Left ventricle myocardium inferior (tissue), 1 donor: Measurements from ENCODE around the gene USE1. TPM values are rescaled to one million over a fixed set of nuclear protein-coding genes. Genes with fewer than 3 reads are reported as not detected.

Experiments used
- DNase-seq: peaks from one replicate; pipeline ENCODE4 v3.0.0-alpha.2; 2020
- H3K27ac ChIP-seq: fragments of 200-600 bp; replicated peaks from 2 replicates; pipeline ENCODE4 v1.8.0; 2021
- H3K27me3 ChIP-seq: fragments of 200-600 bp; 2 replicates; pipeline ENCODE4 v1.8.0; 2021; ENCODE audit warnings: low read depth
- H3K36me3 ChIP-seq: fragments of 200-600 bp; 2 replicates; pipeline ENCODE4 v1.8.0; 2021
- H3K4me1 ChIP-seq: fragments of 200-600 bp; 2 replicates; pipeline ENCODE4 v1.8.0; 2021
- H3K4me3 ChIP-seq: fragments of 200-600 bp; 2 replicates; pipeline ENCODE4 v1.8.0; 2021; ENCODE audit warnings: mild to moderate bottlenecking, moderate library complexity
- H3K9me3 ChIP-seq: fragments of 200-600 bp; replicated peaks from 2 replicates; pipeline ENCODE4 v1.8.0; 2021
- intact Hi-C: fragments of 100-400 bp; cut with micrococcal nuclease; formaldehyde crosslinking; loops from one replicate; pipeline ENCODE4 v1.11.0; 2022
- total RNA-seq: library from RNA; stranded (reverse); fragmentation: NEBNext Ultra II Directional; extraction: Animal tissue kit (Norgen Biotek cat#: 25700); gene quantifications from one replicate; pipeline ENCODE4 v1.2.1, GENCODE V29; 2021
- TF ChIP-seq, protein P1 (sequence below): fragments of 200-600 bp; IDR thresholded peaks from 2 replicates; pipeline ENCODE4 v1.8.0; 2021; ENCODE audit warnings: antibody characterized with exemption, mild to moderate bottlenecking, borderline replicate concordance
- donor health status: DM: no; HTN: yes; CAD: no; lungs with severe emphysema.

Gene USE1
- total RNA-seq, 1 donor from 2014 or later = 27.5 TPM

DNA sequence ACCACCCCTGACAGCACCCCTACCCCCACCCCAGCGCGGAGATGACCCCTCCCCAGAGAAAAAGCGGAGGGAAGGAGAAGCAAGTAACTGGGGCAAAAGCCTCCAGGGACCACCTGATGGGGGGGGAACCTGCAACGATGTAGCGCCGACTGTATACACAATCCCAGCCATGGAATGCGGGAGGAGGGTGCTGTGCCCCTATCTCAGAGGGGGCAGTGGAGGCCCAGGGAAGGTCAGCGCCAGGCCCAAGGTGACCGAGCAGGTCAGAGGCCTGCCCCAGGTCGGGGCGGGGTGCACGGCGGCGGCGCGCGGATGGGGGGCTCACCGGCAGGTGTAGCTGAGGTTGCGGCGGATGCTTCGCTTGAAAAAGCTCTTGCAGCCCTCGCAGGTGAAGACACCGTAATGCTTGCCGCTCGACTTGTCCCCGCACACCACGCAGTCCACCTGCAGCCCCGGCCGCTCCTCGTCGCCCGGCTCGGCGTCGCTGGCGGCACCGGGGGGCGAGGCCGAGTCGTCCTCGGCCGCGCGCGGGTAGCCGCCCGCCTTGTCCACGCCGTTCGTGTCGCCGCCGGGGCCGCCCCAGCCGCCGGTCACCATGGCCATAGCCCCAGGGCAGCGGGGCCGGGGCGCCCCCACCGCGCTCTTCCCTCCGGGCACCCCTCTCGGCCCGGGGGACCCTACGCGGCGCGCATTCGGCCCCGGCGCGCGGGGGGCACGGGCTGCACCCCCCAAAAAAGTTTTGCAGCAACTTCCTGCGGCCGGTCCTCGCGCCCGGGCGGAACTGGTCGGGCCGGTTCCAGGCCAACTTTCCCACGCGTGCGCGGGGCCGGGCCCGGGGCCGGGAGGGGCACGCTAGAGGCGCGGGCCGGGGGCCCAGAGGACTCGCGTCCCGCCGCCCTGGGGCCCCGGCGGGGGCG, 29.7 kb downstream of the USE1 start:
- Histone ChIP-seq H3K4me3 (peak overlapping the region; percentile 91), H3K27me3 (no peaks in the 10 kb centered on the region), H3K4me1 (peaks cover 55% of the 10 kb centered on the region), H3K36me3 (peaks cover 11% of the 10 kb centered on the region), H3K27ac (peak overlapping the region; percentile 93), H3K9me3 (no peaks in the 10 kb centered on the region)
- peak; percentile 51 for DNase-seq
- TF ChIP-seq, protein P1, sequence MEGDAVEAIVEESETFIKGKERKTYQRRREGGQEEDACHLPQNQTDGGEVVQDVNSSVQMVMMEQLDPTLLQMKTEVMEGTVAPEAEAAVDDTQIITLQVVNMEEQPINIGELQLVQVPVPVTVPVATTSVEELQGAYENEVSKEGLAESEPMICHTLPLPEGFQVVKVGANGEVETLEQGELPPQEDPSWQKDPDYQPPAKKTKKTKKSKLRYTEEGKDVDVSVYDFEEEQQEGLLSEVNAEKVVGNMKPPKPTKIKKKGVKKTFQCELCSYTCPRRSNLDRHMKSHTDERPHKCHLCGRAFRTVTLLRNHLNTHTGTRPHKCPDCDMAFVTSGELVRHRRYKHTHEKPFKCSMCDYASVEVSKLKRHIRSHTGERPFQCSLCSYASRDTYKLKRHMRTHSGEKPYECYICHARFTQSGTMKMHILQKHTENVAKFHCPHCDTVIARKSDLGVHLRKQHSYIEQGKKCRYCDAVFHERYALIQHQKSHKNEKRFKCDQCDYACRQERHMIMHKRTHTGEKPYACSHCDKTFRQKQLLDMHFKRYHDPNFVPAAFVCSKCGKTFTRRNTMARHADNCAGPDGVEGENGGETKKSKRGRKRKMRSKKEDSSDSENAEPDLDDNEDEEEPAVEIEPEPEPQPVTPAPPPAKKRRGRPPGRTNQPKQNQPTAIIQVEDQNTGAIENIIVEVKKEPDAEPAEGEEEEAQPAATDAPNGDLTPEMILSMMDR = no peak
- intact Hi-C loops = no loop called here

DNA sequence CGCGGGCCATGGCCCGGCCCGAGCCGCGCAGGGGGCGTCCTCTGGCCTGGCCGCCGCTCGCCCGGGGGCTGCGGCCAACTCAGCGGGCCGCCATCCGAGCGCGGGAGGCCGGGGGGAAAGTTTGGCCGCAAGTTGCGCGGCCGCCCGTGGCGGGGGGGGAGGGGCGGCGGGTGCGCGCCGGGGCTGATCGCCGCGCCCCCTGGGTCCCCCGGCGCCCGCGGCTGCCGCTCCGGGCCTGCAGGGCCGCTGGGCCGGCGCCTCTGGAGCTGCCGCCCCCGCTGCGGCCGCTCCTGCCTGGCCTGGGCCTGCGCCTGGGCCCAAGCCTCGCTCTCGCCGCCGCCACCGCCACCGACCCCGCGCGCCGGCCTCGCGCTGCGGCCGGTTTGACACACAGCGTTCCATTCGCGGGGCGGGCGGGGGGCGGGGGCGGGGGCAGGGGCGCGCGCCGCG, 30.4 kb downstream of the USE1 start, which contains the start of gene NR2F6:
Gene NR2F6 (minus strand): TSS at position 385 of the 450 bp plus-strand sequence. CDS start 699 bp downstream, outside the sequence.
- Histone ChIP-seq H3K27me3 (no peaks in the 10 kb centered on the region), H3K27ac (peak within 1 kb of the TSS; percentile 93), H3K36me3 (peaks cover 5% of the 10 kb centered on the region), H3K4me1 (peaks cover 53% of the 10 kb centered on the region), H3K9me3 (no peaks in the 10 kb centered on the region), H3K4me3 (peak within 1 kb of the TSS; percentile 91)
- no peak for DNase-seq
- TF ChIP-seq, protein P1 = no peak
- intact Hi-C loops = no loop called here

DNA sequence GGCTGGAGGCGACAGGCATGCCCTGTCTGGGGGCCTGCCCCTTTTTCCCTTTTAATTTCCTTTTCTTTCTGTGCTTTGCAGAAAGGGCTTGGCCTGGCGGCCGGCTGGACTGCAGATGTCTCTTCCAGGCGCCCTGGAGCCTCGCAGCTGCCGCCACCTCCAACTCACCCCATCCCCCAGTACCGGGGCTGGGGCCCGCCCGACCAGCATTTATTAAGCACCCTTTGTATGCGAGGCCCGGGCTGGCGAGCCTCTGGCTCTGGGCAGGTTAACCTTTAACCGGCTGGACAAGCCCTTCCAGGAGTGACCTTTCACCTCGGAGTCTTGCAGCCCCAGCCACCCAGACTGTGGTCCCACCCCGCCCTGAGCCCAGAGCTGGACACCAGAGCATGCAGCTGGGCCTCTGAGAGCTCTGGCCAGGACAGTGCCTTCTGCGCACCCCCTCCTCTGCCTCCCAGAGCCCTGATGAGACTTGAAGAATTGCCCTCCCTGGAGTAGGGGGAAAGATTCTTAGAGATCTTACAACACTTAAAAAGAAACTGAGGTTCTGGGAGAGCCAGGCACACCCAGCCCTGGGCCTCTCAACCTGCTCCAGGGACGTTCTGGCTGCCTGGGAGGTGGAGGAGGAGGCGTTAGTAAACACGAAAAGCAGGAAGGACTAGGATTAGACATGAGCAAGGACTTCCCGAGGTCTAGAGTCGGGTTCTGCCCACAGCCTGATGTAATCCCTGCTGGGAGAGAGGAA, 31.7 kb downstream of the USE1 start:
- Histone ChIP-seq H3K4me3 (peak overlapping the region; percentile 91), H3K27me3 (no peaks in the 10 kb centered on the region), H3K36me3 (no peaks in the 10 kb centered on the region), H3K9me3 (no peaks in the 10 kb centered on the region), H3K4me1 (peaks cover 44% of the 10 kb centered on the region), H3K27ac (peak overlapping the region; percentile 93)
- peak; percentile 49 for DNase-seq
- intact Hi-C loops = no loop called here
- TF ChIP-seq, protein P1 = no peak

DNA sequence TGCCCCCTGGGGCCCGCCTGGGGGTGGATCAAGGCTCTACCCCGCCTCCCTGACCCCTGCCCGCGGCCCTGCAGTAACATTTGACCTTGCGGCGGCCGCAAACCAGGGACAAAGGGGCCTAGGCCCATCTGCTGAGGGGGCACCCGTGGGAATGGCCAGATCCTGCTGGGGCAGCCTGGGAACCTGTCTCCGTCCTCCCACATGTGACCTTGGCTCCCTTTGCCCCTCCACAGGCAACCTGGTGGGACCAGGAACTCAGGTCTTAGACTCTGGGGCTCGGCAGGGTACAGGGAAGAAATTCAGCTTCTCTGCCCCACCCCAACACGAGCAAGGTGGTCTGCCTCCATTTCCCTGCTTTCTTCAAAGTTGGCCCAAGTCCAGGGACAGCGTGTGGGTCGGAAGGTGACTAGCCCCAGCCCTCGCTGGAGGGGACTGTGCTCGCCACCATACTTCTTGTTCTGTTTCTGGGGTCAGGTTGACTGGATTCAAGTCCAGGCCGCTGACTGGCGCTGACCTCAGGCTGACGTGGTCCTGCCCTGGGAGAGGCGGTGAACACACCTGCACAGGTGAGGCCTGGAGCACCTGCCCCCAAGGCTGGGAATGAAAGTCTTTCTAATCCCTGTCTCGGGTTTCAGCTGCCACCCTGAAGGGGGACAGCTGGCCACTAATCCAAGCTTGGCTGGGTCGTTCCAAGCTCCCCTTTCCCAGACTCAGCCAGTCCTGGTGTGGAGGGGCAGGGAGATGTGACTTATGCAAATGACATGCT, 33.0 kb downstream of the USE1 start:
- H3K4me3 ChIP-seq = no peak overlapping the region
- DNase-seq = no peak
- no peaks in the 10 kb centered on the region for H3K9me3 ChIP-seq
- intact Hi-C loops = no loop called here
- peaks cover 31% of the 10 kb centered on the region for H3K4me1 ChIP-seq
- H3K27me3 ChIP-seq = no peaks in the 10 kb centered on the region
- peaks cover 6% of the 10 kb centered on the region for H3K36me3 ChIP-seq
- no peak overlapping the region for H3K27ac ChIP-seq
- TF ChIP-seq, protein P1 = no peak

DNA sequence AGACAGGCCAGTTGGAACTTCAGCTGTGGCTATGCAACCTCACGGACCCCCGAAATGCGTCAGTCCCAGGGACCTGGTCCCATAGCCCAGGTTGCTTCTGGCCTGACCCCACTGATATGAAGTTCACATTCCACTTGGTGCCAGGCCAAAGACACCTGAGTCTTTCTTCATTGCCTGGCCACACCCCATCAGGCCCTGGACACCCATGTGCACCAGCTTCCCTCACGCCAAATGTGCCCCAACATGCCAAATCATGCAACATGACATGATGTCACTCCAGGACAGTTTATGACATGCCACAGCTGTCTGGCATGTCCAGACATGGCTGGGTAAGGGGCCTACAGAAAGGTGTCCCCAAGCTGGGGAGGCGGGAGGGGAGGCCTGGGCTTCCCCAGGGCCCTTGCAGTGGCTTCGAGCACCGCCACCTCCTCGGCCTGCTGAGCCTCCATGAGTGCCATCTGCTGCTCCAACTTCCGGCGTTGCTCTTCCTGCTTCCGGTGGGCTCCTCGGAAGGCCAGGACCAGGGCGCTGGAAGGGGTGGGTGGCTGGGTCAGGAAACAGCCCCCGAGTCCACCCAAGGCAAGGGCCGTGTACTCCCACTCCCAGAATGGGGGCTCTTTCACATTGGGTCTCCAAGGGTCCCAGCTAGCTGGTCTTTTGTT, 34.9 kb downstream of the USE1 start:
- no peaks in the 10 kb centered on the region for H3K27me3 ChIP-seq
- no peak overlapping the region for H3K27ac ChIP-seq
- intact Hi-C loops = no loop called here
- peaks cover 6% of the 10 kb centered on the region for H3K36me3 ChIP-seq
- TF ChIP-seq, protein P1 = no peak
- no peaks in the 10 kb centered on the region for H3K9me3 ChIP-seq
- H3K4me1 ChIP-seq = peaks cover 13% of the 10 kb centered on the region
- no peak overlapping the region for H3K4me3 ChIP-seq
- no peak for DNase-seq
